HL-60/S4 treated with phorbol 12-myristate 13-acetate at 8.2 ng/mL for 4 days and 3 days (cell line): Measurements from ENCODE around the gene KLHL8.

Experiments
- in situ Hi-C: fragments of 300-500 bp; cut with MboI; formaldehyde crosslinking; loops from 2 replicates; pipeline ENCODE4 v1.15.0; 2022; ENCODE audit warnings: low sequenced_read_pairs

Gene KLHL8

DNA sequence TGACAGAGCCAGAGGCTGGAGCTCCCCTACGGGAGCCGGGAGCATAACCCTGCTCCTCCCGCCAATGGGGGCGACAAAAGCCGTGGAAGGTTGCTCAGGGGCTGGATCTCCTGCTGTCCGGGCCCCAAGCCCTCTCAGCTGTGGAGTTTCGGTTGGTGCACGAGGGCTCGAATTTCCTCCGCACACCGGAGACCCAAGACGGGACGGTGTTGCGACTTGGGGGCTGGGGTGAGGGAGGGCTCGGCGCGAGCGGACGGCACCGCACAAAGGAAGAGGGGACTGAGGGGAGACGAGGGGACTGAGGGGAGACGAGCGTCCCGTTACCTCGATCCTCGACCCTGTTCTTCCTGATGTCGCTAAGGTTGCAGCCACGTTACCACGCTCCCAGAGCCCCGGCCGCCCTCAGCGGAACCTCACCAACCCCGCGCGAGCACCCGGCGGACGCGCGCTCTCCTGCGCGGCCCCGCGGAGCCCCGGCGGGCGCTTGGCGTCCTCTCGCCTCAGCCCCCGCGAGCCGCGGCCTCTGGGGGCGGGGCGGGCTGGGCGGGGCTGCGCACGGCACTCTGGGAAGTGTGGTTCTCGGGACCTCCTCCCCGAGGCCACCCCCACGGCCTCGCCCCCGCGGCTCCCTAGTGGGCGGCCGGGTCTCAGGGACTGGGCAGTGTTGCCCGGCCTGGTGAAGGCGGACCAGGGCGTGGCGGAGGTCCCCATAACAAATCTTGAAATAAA, at the start of gene KLHL8:
Gene KLHL8, minus strand, starts transcription at position 525 of the 729 bp plus-strand sequence. CDS start 25,079 bp downstream, outside the sequence.
- in situ Hi-C loops = no loop called here

DNA sequence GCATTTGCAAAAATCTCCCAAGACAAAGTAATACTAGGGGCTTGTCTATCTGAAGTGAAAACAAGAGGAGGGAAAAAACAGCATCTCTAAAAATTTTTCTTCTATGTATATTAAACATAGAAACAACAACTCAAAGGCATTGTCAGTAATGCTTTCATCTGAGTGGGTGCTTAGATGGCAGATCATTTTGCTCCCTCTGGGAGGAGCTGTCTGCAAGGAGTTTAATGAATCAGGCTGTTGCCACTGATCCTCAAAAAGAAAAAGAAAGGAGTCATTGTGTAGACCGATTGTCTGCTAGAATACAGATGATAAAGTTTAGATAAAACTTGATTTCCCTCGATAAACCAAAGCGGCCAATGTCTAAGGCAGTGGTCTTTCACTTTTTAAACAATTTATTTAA, 49.7 kb upstream of the KLHL8 start:
- in situ Hi-C loops = loop anchor here (25.0 kb wide), 1 partner anchor 192 kb away; no protein-coding TSS in a partner anchor

- in situ Hi-C loops = loop anchor here (25.0 kb wide), 1 partner anchor 194 kb away; no protein-coding TSS in a partner anchor
These were observed 48.0 kb upstream of the KLHL8 start for GRCh38 chr4:87268411-87268810.

- in situ Hi-C loops = loop anchor here (25.0 kb wide), 1 partner anchor 195 kb away; no protein-coding TSS in a partner anchor
These were observed 46.6 kb upstream of the KLHL8 start for GRCh38 chr4:87266986-87267385.

GRCh38 chr4:87262886-87263285, 42.5 kb upstream of the KLHL8 start:
- in situ Hi-C loops = loop anchor here (25.0 kb wide), 1 partner anchor 199 kb away; no protein-coding TSS in a partner anchor

DNA sequence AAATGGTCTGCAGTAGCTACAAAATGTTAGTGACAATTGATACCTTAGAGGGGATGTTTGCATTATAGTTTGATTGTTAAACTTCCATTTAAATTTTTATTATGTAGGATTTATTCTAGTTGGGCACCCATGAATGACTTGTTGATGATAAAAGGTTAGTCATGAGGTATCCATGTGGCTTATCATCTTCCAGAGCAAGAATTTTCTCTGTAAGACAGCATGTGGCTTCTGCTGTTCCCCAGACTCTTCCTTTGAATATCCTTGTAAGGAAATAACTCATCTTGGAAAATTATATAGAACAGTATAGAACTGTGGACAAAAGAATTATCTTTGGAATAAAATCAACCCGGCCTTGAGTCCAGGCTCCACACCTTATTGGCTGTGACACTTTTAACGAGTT, 40.1 kb upstream of the KLHL8 start:
- in situ Hi-C loops = loop anchor here (25.0 kb wide), 1 partner anchor 202 kb away; no protein-coding TSS in a partner anchor

- in situ Hi-C loops = loop anchor here (25.0 kb wide), 1 partner anchor 204 kb away; no protein-coding TSS in a partner anchor
These were observed 38.3 kb upstream of the KLHL8 start for GRCh38 chr4:87258677-87259076.

GRCh38 chr4:87257523-87257922, 37.1 kb upstream of the KLHL8 start:
- in situ Hi-C loops = loop anchor here (25.0 kb wide), 1 partner anchor 205 kb away; no protein-coding TSS in a partner anchor

DNA sequence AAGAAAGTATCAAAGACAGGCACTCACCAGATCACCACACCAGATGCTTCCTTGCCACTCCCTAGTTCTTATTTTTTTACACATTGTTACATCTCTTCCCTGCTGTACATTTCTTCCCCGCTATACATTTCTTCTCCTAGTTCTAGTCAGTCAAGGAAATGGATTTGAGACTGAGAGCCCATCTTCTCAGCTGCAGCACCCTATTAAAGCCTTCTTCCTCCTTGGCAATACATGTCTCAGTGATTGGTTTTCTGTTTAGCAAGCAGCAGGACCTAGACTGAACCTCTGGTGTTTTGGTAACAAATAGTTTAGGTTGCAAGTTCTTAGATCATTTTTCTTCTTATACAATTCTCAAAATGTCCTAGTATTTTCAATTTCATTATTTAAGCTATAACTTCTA, 35.3 kb upstream of the KLHL8 start:
- in situ Hi-C loops = loop anchor here (25.0 kb wide), 1 partner anchor 207 kb away; no protein-coding TSS in a partner anchor

DNA sequence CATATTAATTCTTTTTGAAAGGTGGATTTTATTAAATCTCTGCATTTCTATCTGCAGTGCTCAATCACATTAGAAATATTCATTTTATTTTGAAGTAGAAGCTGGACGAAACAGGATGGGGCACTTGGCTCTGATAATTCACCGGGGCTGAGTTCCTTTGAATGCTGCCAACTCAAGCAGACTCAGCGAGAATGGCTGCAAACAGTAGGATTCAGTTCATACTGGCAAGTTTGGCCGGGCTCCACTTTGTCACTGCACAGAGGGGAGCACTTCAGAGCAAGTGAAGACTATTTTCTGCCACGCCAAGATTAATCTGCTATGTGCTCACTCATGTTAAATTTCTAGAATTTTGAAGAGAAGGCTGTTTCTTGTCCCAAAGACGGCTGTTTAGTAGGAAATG, 30.7 kb upstream of the KLHL8 start:
- in situ Hi-C loops = loop anchor here (25.0 kb wide), 1 partner anchor 211 kb away; no protein-coding TSS in a partner anchor

- in situ Hi-C loops = loop anchor here (25.0 kb wide), 1 partner anchor 212 kb away; no protein-coding TSS in a partner anchor
These were observed 29.9 kb upstream of the KLHL8 start for GRCh38 chr4:87250294-87250693.

GRCh38 chr4:87249332-87250019, 29.1 kb upstream of the KLHL8 start:
- in situ Hi-C loops = loop anchor here (25.0 kb wide), 2 partner anchors 213 to 337 kb away; no protein-coding TSS in a partner anchor

DNA sequence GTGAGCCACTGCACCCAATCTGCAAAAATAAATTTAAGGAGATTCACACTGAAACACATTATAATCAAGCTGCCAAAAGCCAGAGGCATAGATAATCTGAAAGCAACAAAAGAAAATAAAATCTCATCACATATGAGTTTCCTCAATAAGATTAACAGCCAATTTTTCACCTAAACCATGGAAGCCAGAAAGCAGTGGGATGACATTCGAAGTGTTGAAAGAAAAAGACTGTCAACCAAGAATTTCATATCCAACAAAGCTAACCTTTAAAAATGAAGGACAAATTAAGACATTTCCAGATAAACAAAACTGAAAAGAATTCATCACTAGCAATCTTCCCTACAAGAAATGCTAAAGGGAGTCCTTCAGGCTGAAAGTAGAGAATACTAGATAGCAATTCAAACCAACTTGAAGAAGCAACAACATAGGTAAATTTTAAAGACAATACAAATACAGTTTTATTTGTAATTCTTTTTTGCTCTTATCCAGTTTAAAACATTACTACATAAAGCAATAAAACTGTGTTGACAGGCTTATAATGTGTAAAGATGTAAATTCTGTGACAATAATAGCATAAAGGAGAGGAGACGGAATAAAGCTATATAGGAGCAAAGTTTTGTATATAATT, 23.1 kb upstream of the KLHL8 start:
- in situ Hi-C loops = loop anchor here (25.0 kb wide), 1 partner anchor 331 kb away; no protein-coding TSS in a partner anchor

DNA sequence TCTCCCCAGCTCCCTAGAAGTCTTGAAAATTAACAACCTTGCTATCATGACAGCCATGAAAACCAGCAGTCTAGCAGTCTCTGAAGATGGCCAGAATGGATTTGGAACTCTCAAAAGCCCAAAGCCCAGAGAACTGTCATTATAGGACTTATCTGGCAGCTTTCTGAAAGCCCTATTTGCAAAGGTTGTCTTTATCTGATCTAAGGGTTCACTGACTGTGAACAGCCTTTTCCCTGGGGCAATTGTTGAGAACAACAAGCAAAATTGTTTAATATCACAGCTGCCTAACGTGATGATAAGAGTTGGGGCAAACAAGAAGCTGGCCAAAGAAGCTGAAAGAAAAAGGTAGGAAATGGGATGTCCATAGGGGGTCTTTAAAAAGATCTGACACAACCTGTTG, 20.9 kb upstream of the KLHL8 start:
- in situ Hi-C loops = loop anchor here (25.0 kb wide), 1 partner anchor 329 kb away; no protein-coding TSS in a partner anchor

GRCh38 chr4:87240341-87240740, 19.9 kb upstream of the KLHL8 start:
- in situ Hi-C loops = loop anchor here (25.0 kb wide), 1 partner anchor 328 kb away; no protein-coding TSS in a partner anchor

GRCh38 chr4:87239821-87240220, 19.4 kb upstream of the KLHL8 start:
- in situ Hi-C loops = loop anchor here (10.0 to 25.0 kb wide), 2 partner anchors 85 to 328 kb away; no protein-coding TSS in a partner anchor

GRCh38 chr4:87239194-87239593, 18.8 kb upstream of the KLHL8 start:
- in situ Hi-C loops = loop anchor here (10.0 to 25.0 kb wide), 2 partner anchors 84 to 327 kb away; no protein-coding TSS in a partner anchor

DNA sequence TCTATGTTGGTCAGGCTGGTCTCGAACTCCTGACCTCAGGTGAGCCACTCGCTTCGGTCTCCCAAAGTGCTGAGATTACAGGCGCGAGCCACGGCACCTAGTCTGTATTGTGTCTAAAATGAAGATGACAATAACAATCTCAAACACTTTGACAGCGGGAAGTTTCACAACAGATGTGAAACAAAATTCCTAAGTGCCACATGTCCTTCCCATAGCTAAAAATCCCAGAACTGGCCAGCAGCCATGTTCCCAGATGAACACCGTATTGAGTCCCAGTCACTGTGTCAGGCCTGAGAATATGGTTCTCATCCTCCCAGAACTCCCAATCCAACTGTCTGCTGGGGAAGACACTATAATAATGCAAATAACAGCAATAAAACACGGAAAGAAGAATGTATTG, 16.4 kb upstream of the KLHL8 start:
- in situ Hi-C loops = loop anchor here (10.0 to 25.0 kb wide), 2 partner anchors 82 to 325 kb away; no protein-coding TSS in a partner anchor

GRCh38 chr4:87235020-87235671, 14.7 kb upstream of the KLHL8 start:
- in situ Hi-C loops = loop anchor here (10.0 to 25.0 kb wide), 2 partner anchors 80 to 323 kb away; no protein-coding TSS in a partner anchor

GRCh38 chr4:87232216-87232615, 11.8 kb upstream of the KLHL8 start:
- in situ Hi-C loops = loop anchor here (10.0 to 25.0 kb wide), 2 partner anchors 77 to 320 kb away; no protein-coding TSS in a partner anchor
